Mucosa of descending colon (tissue), 3 donors: ENCODE measurements around the gene DNAL1. TPM values are rescaled to one million over a fixed set of nuclear protein-coding genes. Genes with fewer than 3 reads are reported as not detected.
"Not testable (repeated sequence)": the region's sequence is repeated elsewhere in the genome, so short reads cannot be mapped to it uniquely, and the experiment has no call there.

ENCODE experiments used
- ATAC-seq: fragments of 200-7000 bp; cut with Tn5 transposase; one replicate; pipeline ENCODE4 v1.9.1; 2020; ENCODE audit warnings: mild to moderate bottlenecking, moderate library complexity
- DNase-seq, 3 donors: peaks; one replicate each; pipeline ENCODE4 v3.0.0-alpha.2; 2020
- H3K36me3 ChIP-seq: fragments of 200-600 bp; one replicate; pipeline ENCODE4 v1.8.0; 2021; ENCODE audit warnings: low read depth, mild to moderate bottlenecking
- H3K4me1 ChIP-seq: fragments of 200-600 bp; one replicate; pipeline ENCODE4 v1.8.0; 2021; ENCODE audit warnings: low read depth, mild to moderate bottlenecking
- H3K4me3 ChIP-seq: fragments of 200-600 bp; one replicate; pipeline ENCODE4 v1.8.0; 2021; ENCODE audit warnings: mild to moderate bottlenecking
- H3K9me3 ChIP-seq: fragments of 200-600 bp; one replicate; pipeline ENCODE4 v1.8.0; 2021; ENCODE audit warnings: mild to moderate bottlenecking
- CTCF ChIP-seq: fragments of 200-600 bp; IDR thresholded peaks from one replicate; pipeline ENCODE4 v1.8.0; 2022; ENCODE audit warnings: antibody characterized with exemption, mild to moderate bottlenecking
- intact Hi-C, 2 donors: fragments of 100-400 bp; cut with DNase I in 1 of 2; cut with micrococcal nuclease in 1 of 2; formaldehyde crosslinking; loops; one replicate each; pipeline versions ENCODE4 v1.11.0 to v1.11.1; 2022; cut with DNase I, micrococcal nuclease
- total RNA-seq, 3 donors: library from RNA; stranded (reverse); fragmentation: NEBNext Ultra II Directional in 2 of 3; extraction: Animal tissue kit (Norgen Biotek cat#: 25700) in 2 of 3; gene quantifications; one replicate each; pipeline versions ENCODE4 v1.2.1 to v1.2.4, GENCODE V29; 2021 to 2023
- donor health status: DM: no; HTN: no; CAD: no; lungs with moderate emphysema.
- donor health status: DM: no; HTN: no; CAD: no.
- donor health status: DM: no; HTN: yes; CAD: no.

The DNAL1 gene
- total RNA-seq, 3 donors from 2014 or later: 7.0 to 18.9 (median 7.6) TPM

- intact Hi-C loops: loop anchor here (5.0 to 10.0 kb wide), 2 partner anchors 123 to 135 kb away; partner anchors contain the start of gene RIOX1 (in 1 of the 2)
- ATAC-seq (no peak), DNase-seq (no peak)
- peaks cover 4% of the 10 kb centered on the region for H3K4me1 ChIP-seq
- H3K4me3 ChIP-seq: no peak overlapping the region
- H3K36me3 ChIP-seq: no peaks in the 10 kb centered on the region
- no peak for TF ChIP-seq CTCF
- H3K9me3 ChIP-seq: no peaks in the 10 kb centered on the region
Measured at GRCh38 chr14:73630009-73630780, 14.6 kb upstream of the DNAL1 start.

GRCh38 chr14:73633116-73634010 lies 11.4 kb upstream of the DNAL1 start:
- intact Hi-C loops: loop anchor here (5.0 to 10.0 kb wide), 2 partner anchors 126 to 139 kb away; partner anchors contain the start of gene RIOX1 (in 1 of the 2)
- Histone ChIP-seq H3K4me3 (no peak overlapping the region), H3K36me3 (no peaks in the 10 kb centered on the region), H3K9me3 (no peaks in the 10 kb centered on the region), H3K4me1 (peaks cover 4% of the 10 kb centered on the region)
- peak; percentile 79 for TF ChIP-seq CTCF
- ATAC-seq (peak; percentile 90), DNase-seq (peak in 2 of 3 donors; percentile 68 to 77)

GRCh38 chr14:73634011-73634833 lies 10.6 kb upstream of the DNAL1 start:
- Histone ChIP-seq H3K4me1 (peaks cover 4% of the 10 kb centered on the region), H3K4me3 (no peak overlapping the region), H3K9me3 (no peaks in the 10 kb centered on the region), H3K36me3 (no peaks in the 10 kb centered on the region)
- ATAC-seq: peak; percentile 82
- intact Hi-C loops: loop anchor here (5.0 to 10.0 kb wide), 2 partner anchors 127 to 139 kb away; partner anchors contain the start of gene RIOX1 (in 1 of the 2)
- DNase-seq: peak; percentile 42 to 63 (median 62)
- no peak for TF ChIP-seq CTCF

- DNase-seq, H3K4me1 ChIP-seq, H3K36me3 ChIP-seq, H3K4me3 ChIP-seq, H3K9me3 ChIP-seq, ATAC-seq: not testable (repeated sequence)
- intact Hi-C loops: loop anchor here in 1 of 2 donors (10.0 kb wide), 1 partner anchor 142 kb away; the partner anchor contains the start of gene RIOX1
Measured at GRCh38 chr14:73636355-73636754, 8.4 kb upstream of the DNAL1 start.

- H3K4me3 ChIP-seq: no peak overlapping the region
- DNase-seq (no peak), ATAC-seq (no peak)
- H3K36me3 ChIP-seq: no peaks in the 10 kb centered on the region
- H3K9me3 ChIP-seq: no peaks in the 10 kb centered on the region
- no peak for TF ChIP-seq CTCF
- intact Hi-C loops: loop anchor here in 1 of 2 donors (10.0 kb wide), 1 partner anchor 143 kb away; the partner anchor contains the start of gene RIOX1
- peaks cover 4% of the 10 kb centered on the region for H3K4me1 ChIP-seq
Measured at GRCh38 chr14:73637830-73638229, 7.0 kb upstream of the DNAL1 start.
